Measurements from ENCODE around the gene TNS4. TPM values are rescaled to one million over a fixed set of nuclear protein-coding genes. Genes with fewer than 3 reads are reported as not detected.

The TNS4 gene
- total RNA-seq, 1 donor from 2014 or later, result 14.0 TPM

DNA sequence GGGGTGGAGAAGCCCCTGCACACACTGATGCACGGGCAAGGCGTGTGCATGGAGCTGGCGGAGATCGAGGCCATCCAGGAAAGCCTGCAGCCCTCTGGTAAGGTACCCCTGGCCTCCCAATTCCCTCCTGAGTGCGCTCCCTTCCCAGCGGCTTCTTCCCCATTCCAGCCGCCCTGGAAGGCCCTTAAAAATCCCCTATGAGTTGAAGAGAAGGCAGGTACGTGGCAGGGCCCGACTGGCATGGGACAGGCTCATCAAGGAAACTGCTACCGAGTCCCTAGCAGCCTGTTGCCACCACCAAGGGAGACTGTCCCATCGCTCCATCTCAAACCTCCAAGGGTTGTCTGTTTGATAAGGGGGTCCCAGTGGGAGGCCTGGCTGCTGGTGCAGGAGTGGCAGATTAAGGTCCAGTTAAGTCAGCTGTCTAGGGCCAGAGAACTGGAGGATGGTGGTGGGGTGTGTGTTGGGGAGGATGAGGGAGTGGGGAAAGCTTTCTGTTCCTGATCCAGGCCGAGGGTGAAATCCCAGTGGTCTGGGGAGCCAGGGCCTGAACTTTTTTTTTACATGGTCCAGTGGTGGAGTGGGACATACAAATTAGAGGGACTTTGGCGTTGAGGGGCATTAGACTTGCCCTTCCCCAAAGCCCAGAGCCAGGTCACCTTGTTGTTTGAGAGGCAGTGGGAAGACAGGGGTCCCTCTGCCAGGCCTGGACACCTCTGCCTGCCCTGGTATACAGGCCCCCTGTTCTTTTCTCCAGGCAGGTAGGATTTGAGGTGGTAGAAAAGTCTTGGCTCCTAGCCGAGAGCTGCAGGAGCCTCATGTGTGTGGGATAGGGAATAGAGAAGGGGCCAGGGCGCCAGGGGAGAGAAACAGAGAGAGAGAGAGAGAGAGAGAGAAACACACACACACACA lies 57.2 kb downstream of the TNS4 start:
- intact Hi-C loops (cut with micrococcal nuclease), result loop anchor here (2.0 to 10.0 kb wide), 3 partner anchors 33 to 89 kb away; partner anchors contain the start of gene GJD3

DNA sequence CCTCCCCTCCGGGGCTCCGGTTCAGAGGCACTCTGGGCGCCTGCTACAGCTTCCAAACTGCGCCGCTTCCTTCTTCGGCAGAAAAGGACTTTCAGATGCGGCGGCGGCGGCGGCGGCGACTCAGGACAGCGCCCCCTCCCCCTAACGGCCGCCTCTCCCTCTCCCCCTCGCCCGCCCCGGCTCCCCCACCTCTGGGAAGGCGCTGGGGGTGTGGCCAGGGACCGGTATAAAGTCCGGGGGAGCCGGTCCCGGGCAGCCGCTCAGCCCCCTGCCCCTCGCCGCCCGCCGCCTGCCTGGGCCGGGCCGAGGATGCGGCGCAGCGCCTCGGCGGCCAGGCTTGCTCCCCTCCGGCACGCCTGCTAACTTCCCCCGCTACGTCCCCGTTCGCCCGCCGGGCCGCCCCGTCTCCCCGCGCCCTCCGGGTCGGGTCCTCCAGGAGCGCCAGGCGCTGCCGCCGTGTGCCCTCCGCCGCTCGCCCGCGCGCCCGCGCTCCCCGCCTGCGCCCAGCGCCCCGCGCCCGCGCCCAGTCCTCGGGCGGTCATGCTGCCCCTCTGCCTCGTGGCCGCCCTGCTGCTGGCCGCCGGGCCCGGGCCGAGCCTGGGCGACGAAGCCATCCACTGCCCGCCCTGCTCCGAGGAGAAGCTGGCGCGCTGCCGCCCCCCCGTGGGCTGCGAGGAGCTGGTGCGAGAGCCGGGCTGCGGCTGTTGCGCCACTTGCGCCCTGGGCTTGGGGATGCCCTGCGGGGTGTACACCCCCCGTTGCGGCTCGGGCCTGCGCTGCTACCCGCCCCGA lies 58.0 kb downstream of the TNS4 start, which contains the start of gene IGFBP4:
Gene IGFBP4, plus strand, starts transcription at position 255 of the 792 bp plus-strand sequence. Its CDS starts 286 bp downstream, at position 541.
- intact Hi-C loops (cut with micrococcal nuclease), result loop anchor here (5.0 to 10.0 kb wide), 2 partner anchors 34 to 79 kb away; partner anchors contain the start of gene GJD3

- intact Hi-C loops (cut with micrococcal nuclease), result loop anchor here (5.0 to 10.0 kb wide), 2 partner anchors 35 to 78 kb away; partner anchors contain the start of gene GJD3
These were observed 58.8 kb downstream of the TNS4 start for GRCh38 chr17:40442392-40443195.

- intact Hi-C loops (cut with micrococcal nuclease), result loop anchor here (5.0 to 10.0 kb wide), 2 partner anchors 37 to 75 kb away; partner anchors contain the start of gene GJD3
These were observed 61.3 kb downstream of the TNS4 start for GRCh38 chr17:40440166-40440565.

- intact Hi-C loops (cut with micrococcal nuclease), result no loop called here
These were observed 64.2 kb downstream of the TNS4 start for GRCh38 chr17:40437095-40437732.

DNA sequence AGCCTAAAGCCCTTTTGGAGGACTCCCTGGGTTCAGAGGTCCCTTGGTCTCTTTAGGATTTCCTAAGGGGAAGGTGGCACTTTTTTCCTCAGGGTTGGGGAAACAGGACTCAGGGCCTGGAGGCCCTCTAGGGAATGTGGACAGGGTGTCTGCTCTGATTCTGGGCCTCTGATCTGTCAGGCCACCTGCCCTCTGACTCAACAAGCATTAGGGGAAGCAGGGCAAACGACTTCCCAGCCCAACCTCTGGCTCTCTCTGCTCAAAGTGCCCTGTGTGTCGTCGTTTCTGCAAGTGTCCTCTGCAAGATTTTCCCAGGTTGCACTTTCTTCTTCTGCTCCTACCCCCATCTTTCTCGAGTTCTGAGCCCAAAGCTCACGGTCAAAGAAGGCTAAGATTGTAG lies 64.8 kb downstream of the TNS4 start:
- intact Hi-C loops (cut with micrococcal nuclease), result no loop called here

GRCh38 chr17:40433551-40434415 lies 67.6 kb downstream of the TNS4 start:
- intact Hi-C loops (cut with micrococcal nuclease), result no loop called here

DNA sequence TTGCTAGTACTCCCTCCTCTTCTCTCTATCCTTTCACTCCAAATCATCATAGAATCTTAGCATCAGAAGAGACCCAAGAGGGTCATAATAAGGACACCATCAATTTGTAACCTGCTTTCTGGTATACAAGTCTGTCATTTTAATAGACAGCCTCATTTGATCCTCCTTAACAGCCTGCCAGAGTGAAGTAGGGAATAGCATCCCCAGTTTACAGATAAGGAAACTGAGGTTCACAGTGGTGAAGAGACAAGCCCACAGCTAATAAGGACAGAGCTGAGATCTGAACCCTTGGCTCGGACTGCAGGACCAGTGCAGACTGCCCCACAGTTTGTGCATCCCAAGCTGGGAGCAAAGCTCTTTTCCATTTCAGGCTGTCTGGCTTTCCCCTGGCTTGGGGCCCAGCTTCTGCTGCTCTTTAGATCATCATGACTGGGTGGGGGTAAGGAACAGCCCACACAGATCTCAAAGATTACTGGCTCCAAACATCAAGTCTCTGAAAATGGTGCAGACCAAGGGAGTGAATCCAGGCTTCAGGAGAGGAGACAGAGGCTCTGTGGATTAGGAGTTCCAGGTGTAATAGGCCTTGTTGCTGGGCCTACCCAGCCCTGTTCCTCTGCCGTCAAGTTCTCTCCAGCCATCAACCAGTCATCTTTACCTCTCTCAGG lies 68.4 kb downstream of the TNS4 start:
- intact Hi-C loops (cut with micrococcal nuclease), result no loop called here

GRCh38 chr17:40431231-40431602 lies 70.2 kb downstream of the TNS4 start:
- intact Hi-C loops (cut with micrococcal nuclease), result no loop called here

DNA sequence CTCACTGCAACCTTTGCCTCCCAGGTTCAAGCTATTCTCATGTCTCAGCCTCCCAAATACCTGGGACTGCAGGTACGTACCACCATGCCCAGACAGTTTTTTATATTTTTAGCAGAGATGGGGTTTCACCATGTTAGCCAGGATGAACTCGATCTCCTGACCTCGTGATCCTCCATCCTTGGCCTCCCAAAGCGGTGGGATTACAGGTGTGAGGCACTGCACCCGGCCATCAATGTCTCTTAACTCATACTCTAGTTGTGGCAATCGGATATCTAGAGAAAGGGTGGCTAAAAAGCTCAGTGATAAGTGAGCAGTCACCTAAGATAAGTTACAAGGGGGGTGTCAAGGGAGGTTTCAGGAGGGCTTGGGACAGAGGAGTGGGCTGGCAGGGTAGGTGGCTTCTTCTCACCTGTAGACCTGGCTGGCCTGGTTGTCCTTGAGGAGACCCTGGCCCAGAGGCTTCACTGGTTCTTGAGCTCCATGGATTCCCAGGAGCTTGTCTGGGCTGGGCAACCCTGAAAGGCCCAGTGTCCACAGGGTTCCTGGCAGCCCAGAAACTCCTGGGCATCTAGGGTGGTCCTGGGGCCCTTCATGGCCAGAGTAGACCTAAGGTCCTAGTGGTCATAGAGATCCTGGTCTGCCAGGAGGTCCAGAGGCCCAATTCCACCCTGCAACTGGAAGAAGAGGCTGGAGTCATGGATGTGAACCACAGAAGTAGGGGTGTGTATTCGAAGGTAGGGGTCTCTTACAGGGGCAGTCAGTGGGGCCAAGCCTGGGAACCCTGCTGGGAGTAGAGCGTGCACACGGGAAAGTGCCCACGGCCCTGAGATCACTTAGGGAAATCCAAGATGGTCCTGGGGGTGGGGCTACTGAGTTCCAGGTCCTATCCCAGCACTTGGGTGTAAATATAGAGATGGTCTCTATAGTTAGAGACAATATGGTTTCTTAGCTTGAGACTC lies 70.9 kb downstream of the TNS4 start:
- intact Hi-C loops (cut with micrococcal nuclease), result no loop called here

- intact Hi-C loops (cut with micrococcal nuclease), result no loop called here
These were observed 74.4 kb downstream of the TNS4 start for GRCh38 chr17:40427002-40427491.

Other genes with a start within 250 kb of the TNS4 start
- 105 and 106 TPM in 2 replicates for gene CDC6, start 213.7 kb downstream of the TNS4 start, total RNA-seq
- gene RARA, start 192.4 kb downstream of the TNS4 start, total RNA-seq, result 45.4 and 47.8 TPM in 2 replicates
- 0.50 TPM in 1 of 2 replicates, not detected in the other for gene GJD3, start 136.9 kb downstream of the TNS4 start, total RNA-seq
- 411 and 423 TPM in 2 replicates for gene TOP2A, start 83.7 kb downstream of the TNS4 start, total RNA-seq
- gene IGFBP4, start 58.2 kb downstream of the TNS4 start, total RNA-seq, result 191 TPM in 2 replicates
- 111 and 113 TPM in 2 replicates for gene CCR7, start 63.8 kb upstream of the TNS4 start, total RNA-seq
- gene SMARCE1, start 146.2 kb upstream of the TNS4 start, total RNA-seq, result 110 and 111 TPM in 2 replicates
- gene KRT222, start 163.6 kb upstream of the TNS4 start, total RNA-seq, result not detected in 2 replicates
- gene KRT24, start 202.1 kb upstream of the TNS4 start, total RNA-seq, result not detected in 2 replicates

All from T-helper 2 cell treated with Interferon-gamma antibody and Interleukin-4, amounts not matched to agents 100 ng/mL and 5 ng/mL, for 36 hours (primary cell).